ENCODE results near the gene ORAI3.

Gene ORAI3

DNA sequence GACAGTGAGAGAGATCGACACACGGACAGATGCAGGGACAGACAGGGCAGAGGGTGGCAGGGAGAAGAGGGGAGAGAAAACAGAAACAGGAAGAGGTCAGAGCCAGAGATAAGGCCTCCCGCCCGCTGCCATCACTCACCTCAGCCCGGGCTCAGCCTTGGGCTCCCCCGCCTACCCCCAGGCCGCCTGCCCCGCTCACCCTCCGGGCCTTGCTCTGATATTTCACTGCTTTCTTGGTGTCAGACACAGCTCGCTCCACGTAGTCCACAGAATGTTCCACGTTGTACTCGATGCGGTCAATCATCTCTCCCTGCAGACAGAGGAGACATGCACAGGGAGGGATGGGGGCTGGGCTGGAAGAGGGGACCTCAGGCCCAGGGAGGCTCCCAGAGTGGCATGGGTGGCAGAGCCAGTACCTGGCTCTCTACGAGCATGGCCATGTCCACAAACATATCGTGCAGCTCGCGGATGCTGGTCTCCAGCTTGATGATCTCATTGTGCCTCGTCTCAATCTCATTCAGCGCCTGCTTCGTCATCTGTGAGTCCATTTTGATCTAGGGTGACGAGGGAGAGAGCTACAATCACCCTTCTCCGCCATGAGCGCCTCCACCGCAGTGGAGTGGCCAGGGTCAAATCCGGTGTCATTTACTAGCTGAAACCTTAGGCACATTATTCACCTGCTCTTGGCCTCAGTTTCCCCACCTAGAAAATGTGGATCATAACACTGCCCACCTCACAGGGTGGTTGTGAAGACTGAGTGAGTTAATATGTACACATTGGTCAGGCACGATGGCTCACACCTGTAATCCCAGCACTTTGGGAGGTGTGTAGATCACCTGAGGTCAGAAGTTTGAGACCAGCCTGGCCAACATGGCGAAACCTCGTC lies 44.3 kb downstream of the ORAI3 start:
- DNase-seq: no peak

DNA sequence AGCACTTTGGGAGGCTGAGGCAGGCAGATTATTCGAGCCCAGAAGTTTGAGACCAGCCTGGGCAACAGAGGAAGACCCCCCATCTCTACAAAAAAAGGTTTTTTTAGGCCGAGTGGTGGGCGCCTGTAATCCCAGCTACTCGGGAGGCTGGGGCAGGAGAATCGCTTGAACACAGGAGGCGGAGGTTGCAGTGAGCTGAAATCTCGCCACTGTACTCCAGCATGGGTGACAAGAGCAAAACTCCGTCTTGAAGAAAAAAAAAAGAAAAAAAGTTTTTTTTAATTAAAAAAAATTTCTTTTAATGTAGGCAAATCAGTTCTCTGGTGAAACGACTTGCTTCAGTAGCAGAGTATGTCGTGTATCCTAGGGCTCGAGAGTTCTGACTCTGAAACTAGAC lies 47.1 kb downstream of the ORAI3 start:
- DNase-seq: no peak

DNA sequence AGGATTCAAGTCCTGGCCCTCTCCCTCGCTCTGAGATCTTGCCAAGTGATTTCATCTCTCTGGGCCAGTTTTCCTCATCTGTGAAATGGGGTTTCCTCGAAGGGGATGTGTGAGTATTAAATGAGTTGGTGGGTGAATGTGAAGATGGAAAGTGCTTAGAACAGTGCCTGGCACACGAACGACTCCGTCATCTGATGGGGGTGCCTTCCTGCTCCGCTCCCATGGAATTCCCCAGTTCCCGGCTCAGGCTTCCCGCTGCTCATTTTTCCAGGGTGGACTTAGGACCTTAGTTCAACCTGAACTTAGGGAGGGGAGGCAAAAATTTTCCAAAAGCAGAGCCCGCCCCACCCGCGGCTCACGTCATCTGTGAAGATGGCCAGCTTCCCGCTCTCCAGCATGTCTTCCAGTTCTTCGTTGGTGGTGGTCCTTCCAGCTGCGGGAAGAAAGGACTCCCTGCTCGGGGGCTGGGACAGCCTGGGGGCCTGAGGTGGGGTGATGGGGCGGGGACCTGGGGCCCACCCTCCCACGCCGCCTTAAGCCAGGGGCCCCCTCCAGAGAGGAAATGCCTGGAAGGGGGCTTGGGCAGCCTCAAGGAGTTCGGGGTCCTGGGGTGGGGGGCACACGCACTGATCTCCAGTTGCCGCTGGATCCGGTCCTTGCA lies 47.6 kb downstream of the ORAI3 start:
- no peak for DNase-seq

DNA sequence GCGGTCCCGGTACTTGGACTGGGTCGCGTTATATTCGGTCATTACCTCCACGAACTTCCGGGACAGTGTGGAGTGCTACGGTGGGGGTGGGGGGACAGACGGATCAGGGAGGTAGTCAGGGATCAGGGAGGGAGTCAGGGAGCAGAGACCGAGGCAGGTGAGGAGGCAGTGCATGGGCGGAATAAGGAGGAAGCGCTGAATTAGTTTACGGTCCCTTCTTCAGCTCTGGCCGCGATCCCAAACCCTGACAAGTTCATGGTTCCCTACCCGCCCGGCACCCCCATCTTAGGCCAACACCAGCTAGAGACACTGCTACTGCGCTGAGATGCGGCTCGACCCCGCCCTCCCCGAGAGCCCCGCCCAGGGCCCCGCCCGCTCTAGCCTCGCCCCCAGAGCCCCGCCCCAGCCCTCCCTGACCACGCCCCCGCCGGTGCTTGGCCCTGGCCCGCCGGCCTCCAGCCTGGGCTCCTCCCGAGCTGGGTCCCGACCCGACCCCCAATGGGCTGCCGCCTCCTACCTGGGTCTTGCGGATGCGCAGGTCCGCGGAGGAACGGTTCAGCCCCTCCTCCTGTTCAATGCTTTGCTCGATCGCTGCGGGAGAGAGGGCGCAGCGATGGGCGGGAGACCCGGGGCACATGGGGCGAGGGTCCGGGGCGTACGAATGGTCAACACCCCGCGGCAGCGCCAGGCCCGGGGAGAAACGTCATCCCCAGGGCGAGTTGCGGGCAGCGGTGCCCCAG lies 48.3 kb downstream of the ORAI3 start:
- DNase-seq: peak; percentile 54

DNA sequence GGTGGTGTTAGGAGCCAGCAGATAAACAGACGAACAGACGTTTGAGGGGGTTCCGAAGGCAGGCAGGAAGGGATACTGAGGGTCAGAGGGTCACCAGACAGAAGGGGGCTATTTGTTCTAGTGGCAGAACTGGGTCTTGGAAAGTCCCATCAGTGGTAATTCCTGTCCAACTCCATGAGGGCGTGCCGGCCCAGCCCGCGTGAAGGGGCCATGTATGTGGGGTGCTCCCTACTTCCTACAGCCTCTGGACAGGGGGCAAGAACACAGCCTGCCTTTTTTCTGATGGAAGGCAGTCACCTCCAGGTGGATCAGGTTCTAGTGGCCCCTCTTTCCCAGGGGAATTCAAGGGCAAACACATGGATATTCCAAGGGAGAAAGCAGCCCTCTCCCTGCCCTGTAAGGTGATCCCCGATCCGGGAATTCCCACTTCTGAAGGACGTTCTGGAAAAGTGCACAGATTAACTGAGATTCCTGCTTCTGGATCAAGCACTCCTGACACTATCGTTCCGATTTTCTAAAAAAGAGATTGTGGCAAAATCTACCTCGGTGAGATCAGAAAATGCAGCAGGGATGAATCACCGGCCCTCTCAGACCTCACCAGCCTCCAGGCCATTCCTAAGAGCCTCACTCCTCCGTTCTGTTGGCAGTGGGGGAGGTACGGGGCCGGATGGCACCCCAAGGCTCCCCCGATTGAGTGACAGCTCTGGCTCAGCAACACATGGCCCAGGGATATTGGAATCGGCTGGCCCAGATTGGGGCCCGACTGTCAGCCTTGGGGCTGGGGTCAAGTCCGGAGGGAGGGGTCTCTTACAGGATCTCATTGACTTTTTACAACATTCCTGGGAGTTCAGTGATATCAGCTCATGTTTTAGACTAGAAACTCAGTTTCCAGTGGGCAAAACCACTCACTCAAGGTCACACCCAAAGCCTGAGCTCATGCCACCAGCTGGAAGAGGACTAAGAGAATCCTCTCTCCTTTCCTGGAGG lies 49.1 kb downstream of the ORAI3 start:
- DNase-seq: no peak

DNA sequence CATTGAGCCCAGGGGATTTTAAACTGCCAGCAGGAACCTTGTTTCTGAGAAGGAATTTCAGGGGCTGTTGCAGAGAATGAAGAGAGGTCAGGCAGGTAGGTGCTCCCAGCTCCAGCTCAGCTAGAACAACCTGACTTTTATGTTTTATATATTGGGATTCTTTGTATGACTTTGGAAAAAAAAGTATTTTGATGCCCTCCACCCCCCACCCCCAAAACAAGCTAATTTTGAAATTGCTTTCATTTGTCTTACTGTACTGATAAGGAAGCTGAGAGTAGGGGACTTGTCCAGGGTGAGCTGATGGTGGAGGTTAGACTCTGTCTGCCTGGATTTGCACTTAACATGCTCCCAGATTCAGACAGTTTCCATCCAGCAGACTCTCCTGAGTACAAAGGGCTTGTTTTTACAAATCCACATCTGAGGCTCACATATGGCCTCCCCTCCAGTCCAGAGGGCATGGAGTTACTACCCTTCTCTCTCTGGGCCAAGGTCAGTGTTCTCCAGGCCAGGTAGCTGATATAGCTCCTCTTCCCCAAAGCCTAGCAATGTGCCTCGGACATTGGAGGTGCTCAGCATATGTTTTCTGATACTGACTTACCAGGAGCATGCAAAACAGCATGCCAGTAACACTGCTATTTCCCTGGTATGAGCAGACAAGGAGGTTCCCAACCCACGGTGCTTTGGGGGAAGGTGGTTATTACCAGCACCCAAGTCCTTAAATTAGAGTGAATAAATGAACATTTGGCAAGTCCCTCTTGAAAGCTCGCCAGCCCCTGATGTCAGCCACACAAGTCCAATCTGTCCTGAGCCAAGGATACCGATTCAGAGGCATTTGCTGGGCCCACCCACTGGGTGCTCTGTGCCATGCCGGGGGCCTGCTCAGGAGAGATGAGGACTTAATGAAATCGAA lies 50.2 kb downstream of the ORAI3 start:
- DNase-seq: no peak

DNA sequence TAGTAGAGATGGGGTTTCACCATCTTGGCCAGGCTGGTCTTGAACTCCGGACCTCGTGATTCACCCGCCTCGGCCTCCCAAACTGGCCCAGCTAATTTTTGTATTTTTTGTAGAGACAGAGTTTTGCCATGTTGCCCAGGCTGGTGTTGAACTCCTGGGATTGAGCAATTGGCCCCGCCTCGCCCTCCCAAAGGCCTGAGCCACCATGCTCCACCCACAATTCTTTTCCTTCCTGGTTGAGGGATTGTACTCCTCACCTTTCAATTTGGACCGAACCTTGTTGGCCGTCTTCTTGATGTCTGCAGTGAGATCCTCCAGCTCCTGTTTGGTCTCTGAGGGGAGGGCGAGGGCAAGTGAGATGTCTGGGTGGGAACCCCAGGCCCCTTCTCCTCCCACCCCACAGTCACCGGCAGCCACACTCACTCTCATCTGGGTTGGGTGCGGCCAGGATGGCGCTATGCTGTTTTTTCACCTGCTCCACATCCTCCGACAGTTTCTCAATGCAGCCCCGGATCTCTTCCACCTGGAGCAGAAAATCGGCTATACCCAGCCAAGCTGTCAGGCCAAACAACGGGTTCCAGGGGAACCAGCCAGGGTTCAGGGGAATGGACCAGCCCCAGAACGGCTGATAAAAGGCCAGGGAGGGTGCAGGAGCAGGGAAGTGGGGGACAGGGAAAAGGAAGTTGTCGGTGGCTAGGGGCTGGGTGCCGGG lies 52.0 kb downstream of the ORAI3 start:
- no peak for DNase-seq

DNA sequence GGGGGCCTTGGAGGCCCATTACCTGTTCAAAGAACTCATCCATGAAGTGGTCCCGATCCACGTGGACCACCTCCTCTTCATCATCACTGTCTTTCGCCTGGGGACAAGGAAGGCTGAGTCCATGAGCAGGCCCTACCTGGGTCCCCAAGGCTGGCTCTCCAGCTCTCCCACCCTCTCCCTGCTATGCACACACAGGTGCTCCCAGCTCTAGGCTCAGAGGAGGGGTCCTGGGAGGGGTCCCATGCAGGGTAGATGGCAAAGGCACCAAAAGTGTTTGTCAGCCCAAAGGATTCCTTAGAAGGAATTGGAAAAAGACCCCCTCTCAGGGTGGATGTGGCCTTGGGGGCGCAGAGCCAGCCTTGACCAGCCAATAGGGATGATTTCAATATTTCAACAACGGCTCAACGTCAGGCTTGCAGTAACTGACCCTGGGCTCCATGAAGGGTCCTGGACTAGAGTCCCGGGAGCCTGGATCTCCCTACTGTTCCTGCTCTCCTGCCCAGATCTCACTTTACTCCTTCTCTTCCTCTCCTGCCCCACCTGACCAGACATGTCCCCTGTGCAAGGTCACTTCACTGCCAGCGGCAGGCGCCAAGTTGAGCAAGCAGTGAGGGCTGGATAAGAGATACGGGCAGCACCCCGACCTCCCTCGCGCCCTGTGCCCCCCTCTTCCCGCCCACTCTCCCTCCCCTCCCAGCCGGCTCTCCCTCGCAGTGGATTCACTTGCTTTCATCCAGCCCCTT lies 52.8 kb downstream of the ORAI3 start:
- DNase-seq: no peak

DNA sequence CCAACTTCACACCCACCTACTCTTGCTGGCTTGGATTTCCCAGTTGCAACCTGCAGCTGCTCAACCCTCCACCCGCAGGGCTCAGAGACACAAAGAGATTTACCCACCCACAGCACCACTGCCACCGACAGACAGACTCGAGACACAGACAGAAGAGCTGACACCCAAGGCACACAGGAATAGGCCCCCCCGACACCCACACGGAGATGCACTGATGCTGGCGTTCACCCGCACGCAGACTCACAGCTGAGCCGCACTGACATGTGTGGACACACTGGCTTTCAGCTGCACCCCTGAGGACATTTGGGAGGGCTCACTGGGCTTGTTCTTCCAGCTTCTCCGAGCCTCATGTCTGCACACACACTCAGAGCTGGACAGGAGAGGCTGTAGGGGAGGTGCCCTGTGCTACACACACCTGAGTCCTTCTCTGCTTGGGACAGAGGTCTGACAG lies 53.4 kb downstream of the ORAI3 start:
- DNase-seq: no peak

DNA sequence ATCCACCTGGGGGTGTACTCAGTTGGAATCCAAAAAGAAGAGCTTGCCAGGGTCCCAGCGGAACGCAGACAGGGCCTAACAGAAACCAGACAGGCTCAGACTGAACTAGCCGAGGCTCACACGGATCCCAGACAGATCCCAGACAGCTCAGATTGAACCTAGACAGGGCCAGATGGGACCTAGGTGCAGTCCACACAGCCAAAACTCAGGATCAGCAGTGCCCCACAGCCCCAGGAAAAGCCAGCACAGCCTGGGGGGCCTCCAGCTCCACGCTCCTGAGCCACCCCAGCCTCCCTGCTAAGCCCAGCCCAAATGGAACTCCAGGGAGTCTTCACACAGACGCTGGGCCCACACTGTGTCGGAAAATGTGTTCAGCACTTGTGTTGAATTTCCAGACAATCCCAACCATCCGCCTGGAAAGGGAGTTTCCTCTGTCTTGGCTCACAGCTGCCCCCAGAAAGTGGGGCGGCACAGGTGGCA lies 54.0 kb downstream of the ORAI3 start:
- no peak for DNase-seq

DNA sequence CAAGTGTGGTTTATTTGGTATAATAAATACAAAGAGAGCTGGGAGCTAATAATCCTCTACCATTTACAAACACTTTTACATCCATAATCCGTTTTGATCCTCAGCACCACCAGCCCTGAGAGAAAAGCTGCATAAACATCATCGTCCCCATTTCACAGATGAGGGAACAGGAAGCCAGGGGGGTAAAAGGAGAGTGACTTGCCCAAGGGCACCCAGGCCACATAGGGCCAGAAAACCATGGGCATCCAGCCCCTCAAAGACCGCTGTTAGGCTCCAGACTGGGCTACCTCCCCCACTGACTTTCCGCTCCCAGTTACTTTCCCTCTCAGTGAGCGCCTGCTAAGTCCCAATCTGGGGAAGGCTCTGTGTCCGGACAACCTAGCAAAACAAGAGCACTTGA lies 54.9 kb downstream of the ORAI3 start:
- DNase-seq: no peak
